GM12878 (cell line): ENCODE data around the gene SEC61A1. TPM values are rescaled to one million over a fixed set of nuclear protein-coding genes. Genes with fewer than 3 reads are reported as not detected.
A peak's percentile ranks its signal among the peaks of the same experiment; 100 is the strongest.

Experiments
- CBX5 ChIP-seq: sonication (generic); IDR thresholded peaks from 2 replicates; pipeline ENCODE4 v1.6.1; 2016; ENCODE audit warnings: low read depth, moderate library complexity, mild to moderate bottlenecking, inconsistent platforms
- EGR1 ChIP-seq, 2 experiments: IDR thresholded peaks; 1 replicate in 1 of 2; 2 replicates in 1 of 2; pipeline ENCODE4 v1.6.1; 2011 to 2012; ENCODE audit warnings: low read depth in 2 of 2, low read length in 2 of 2, borderline replicate concordance in 1 of 2, mild to moderate bottlenecking in 1 of 2, moderate library complexity in 1 of 2
- ESRRA ChIP-seq: IDR thresholded peaks from 2 replicates; pipeline ENCODE4 v1.6.1; 2012; ENCODE audit warnings: mild to moderate bottlenecking, low read length, improper control_type of control experiment
- HDGF ChIP-seq: fragments of 450-650 bp; IDR thresholded peaks from 2 replicates; pipeline ENCODE4 v1.6.1; 2016; ENCODE audit warnings: antibody characterized with exemption
- HSF1 ChIP-seq: fragments of 150-350 bp; IDR thresholded peaks from 2 replicates; pipeline ENCODE4 v1.6.1; 2014; ENCODE audit warnings: mild to moderate bottlenecking, low read depth, low read length
- IKZF2 ChIP-seq, 2 experiments: fragments of 450-650 bp; IDR thresholded peaks; 2 replicates each; pipeline ENCODE4 v1.6.1; 2017; ENCODE audit warnings: mild to moderate bottlenecking in 2 of 2, moderate library complexity in 2 of 2
- KLF5 ChIP-seq: fragments of 450-650 bp; IDR thresholded peaks from 2 replicates; pipeline ENCODE4 v1.6.1; 2014; ENCODE audit warnings: mild to moderate bottlenecking; ENCODE audit not compliant: partially characterized antibody
- NR2F1 ChIP-seq: fragments of 450-650 bp; conservative IDR thresholded peaks from 2 replicates; pipeline ENCODE4 v1.6.1; 2017; ENCODE audit warnings: mild to moderate bottlenecking
- POLR2AphosphoS2 ChIP-seq: IDR thresholded peaks from 2 replicates; pipeline ENCODE4 v1.6.1; 2011; ENCODE audit warnings: low read depth, mild to moderate bottlenecking, low read length, improper control_type of control experiment, moderate library complexity
- POU2F2 ChIP-seq: IDR thresholded peaks from 3 replicates; pipeline ENCODE4 v1.6.1; 2011; ENCODE audit warnings: low read depth, mild to moderate bottlenecking, low read length, borderline replicate concordance
- SP1 ChIP-seq: IDR thresholded peaks from one replicate; pipeline ENCODE4 v1.6.1; 2011; ENCODE audit warnings: low read depth, low read length
- SPI1 ChIP-seq: IDR thresholded peaks from 2 replicates; pipeline ENCODE4 v1.6.1; 2011; ENCODE audit warnings: low read depth, mild to moderate bottlenecking, low read length, moderate library complexity, borderline replicate concordance; ENCODE audit not compliant: insufficient read depth
- TCF3 ChIP-seq: IDR thresholded peaks from 2 replicates; pipeline ENCODE4 v1.6.1; 2012; ENCODE audit warnings: low read depth, mild to moderate bottlenecking, low read length, borderline replicate concordance; ENCODE audit not compliant: insufficient read depth
- ZNF274 ChIP-seq: IDR thresholded peaks from one replicate; pipeline ENCODE4 v1.8.0; 2011; ENCODE audit not compliant: insufficient read length, insufficient read depth
- ZNF622 ChIP-seq: fragments of 450-650 bp; IDR thresholded peaks from 2 replicates; pipeline ENCODE4 v1.6.1; 2017; ENCODE audit warnings: mild to moderate bottlenecking, inconsistent platforms
- polyA plus RNA-seq, 11 experiments: library from polyadenylated mRNA; depleted of rRNA in 4 of 11; unstranded in 6 of 11; stranded (reverse) in 5 of 11; fragments of >200 nt; fragmentation: Nextera tagmentation in 4 of 11; fragmentation: Illumina TruSeq in 1 of 11; extraction: Ambion mirVana in 4 of 11; extraction: Trizol in 1 of 11; gene quantifications; 1 replicate in 1 of 11; 2 replicates in 10 of 11; pipeline versions ENCODE4 v1.2.1 to v1.2.3, GENCODE V29; 2011 to 2016; ENCODE audit warnings: inconsistent platforms in 2 of 11, missing spikeins in 2 of 11, low read depth in 1 of 11
- total RNA-seq, 4 experiments: library from RNA; depleted of rRNA in 3 of 4; stranded (reverse); fragments of >200 nt in 3 of 4; fragmentation: Illumina TruSeq in 1 of 4; extraction: Trizol in 1 of 4; gene quantifications; 2 replicates each; pipeline versions ENCODE4 v1.2.1 to v1.2.3, GENCODE V29; 2013 to 2021
- TF ChIP-seq, protein P1 (sequence below): IDR thresholded peaks from 2 replicates; pipeline ENCODE4 v1.6.1; 2011; ENCODE audit warnings: low read depth, low read length, improper control_type of control experiment, borderline replicate concordance

The SEC61A1 gene
- total and polyA plus RNA-seq, 10 of the 15 experiments (the other 5 are each of a cell fraction or from before 2014, with no cell fraction given): 5.2 to 265 (median 142) TPM

DNA sequence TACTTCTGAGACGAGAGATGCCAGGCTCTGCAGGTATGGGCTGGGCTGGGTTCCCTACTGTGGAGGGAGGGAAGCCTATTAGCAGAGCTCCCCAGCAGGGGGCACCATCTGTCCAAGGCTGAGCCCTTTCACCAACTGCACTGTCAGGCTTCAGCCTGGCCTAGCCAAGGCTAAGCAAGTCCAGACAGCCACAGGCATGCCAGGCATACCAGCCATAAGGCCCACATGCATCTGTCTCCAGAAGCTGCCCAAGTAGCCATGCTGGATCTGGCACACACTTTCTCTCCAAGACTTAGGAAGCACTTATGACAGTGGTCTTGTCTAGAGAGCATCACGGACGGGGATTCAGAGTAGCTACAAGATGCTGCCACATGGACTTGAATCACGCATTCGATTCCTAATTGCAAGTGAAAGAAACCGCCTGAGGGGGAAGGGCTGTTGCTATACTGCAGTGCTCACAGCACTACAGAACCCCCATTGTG lies 43.0 kb downstream of the SEC61A1 start (continued):
- TF ChIP-seq HSF1 (no peak), KLF5 (no peak), NR2F1 (no peak), EGR1 (IDR thresholded peaks at IDR 0.05; ENCODE audit: borderline replicate concordance in 1 of 2, low read depth in 2 of 2, low read length in 2 of 2) (no peak), ESRRA (0 out of 2 replicates have a peak, but pooled peaks have one; percentile 25), CBX5 (no peak), SP1 (no peak), POLR2AphosphoS2 (no peak), TCF3 (no peak), SPI1 (no peak), HDGF (0 out of 2 replicates have a peak, but pooled peaks have one; percentile 57), ZNF622 (no peak), IKZF2 (IDR thresholded peaks at IDR 0.05) (no peak), ZNF274 (no peak), POU2F2 (no peak)
- TF ChIP-seq, protein P1, sequence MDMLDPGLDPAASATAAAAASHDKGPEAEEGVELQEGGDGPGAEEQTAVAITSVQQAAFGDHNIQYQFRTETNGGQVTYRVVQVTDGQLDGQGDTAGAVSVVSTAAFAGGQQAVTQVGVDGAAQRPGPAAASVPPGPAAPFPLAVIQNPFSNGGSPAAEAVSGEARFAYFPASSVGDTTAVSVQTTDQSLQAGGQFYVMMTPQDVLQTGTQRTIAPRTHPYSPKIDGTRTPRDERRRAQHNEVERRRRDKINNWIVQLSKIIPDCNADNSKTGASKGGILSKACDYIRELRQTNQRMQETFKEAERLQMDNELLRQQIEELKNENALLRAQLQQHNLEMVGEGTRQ: no peak
- TF ChIP-seq, all 136 proteins: peak for 10
